GM18520 (cell line): ENCODE data around the gene SMIM13.
A peak's percentile ranks its signal among the peaks of the same experiment; 100 is the strongest.

ENCODE experiments used
- ATAC-seq: cut with Tn5 transposase; IDR thresholded peaks from one replicate; pipeline ENCODE4 v1.9.1; 2021; ENCODE audit not compliant: unreplicated experiment

Gene SMIM13

DNA sequence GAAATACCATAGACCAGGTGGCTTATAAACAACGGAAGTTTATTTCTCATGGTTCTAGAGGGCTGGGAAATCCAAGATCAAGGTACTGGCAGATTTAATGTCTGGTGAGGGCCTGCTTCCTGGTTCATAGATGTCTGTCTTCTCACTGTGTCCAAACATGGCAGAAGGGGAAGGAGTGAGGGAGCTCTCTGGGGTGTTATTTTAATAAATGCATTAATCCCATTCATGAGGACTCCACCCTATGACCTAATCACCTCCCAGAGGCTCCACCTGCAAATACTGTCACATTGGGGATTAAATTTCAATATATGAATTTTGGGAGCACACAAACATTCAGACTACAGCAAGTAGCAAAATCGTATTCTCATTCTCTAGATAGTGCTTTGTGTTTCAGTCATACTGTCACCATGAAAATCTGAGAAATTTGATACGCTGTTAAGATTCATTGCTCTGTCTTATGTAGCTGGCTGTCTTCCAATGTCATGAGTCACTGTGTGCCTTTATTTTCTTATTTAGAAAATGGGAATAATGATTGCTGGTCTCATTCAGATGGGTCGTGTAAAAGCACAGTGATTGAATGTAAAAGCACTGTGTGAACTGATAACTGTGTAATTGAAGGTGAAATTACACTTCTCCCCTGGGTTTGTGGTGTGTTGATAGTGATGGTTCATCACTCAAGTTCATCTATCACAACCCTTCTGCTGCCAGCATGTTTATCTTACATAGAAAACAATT lies 26.8 kb downstream of the SMIM13 start:
- ATAC-seq, result no peak

DNA sequence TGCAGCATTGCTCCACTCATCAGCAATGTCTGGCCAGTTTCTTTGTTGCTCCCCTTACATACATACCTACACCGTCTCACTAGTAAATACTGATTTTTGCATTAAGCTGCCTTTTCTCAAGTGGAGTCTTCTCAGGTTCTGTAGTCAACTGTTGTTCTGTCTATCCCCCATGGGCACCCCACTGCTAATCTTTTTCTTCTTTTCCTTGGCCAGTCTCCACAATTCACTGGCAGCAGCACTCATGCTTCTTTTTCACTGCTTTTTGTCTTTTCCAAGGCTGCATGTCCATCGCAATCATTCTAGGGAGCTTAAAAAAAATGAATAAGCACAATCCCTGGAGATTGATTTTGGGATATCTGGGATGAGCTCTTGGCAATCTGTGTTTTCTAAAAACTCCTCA lies 28.2 kb downstream of the SMIM13 start:
- no peak for ATAC-seq

- ATAC-seq, result no peak
Observed at GRCh38 chr6:11122380-11122779, 28.7 kb downstream of the SMIM13 start.

GRCh38 chr6:11123978-11124377 lies 30.3 kb downstream of the SMIM13 start:
- ATAC-seq, result no peak

DNA sequence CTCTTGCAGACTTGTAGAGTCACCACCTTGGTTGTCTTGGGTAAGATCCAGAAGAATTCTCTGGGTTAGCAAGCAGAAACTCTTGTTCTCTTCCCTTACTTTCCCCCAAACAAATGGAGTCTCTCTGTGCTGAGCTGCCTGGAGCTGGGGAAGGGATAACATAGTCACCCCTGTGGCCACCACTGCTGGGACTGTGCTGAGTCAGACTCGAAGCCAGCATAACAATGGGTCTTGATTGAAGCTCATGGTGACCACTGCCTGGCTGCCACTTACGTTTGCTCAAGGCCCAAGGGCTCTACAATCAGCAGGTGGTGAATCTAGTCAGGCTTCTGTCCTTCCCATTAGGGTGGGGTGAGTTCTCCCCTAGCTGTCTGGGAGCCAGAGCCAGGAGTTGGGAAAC lies 33.2 kb downstream of the SMIM13 start:
- no peak for ATAC-seq

DNA sequence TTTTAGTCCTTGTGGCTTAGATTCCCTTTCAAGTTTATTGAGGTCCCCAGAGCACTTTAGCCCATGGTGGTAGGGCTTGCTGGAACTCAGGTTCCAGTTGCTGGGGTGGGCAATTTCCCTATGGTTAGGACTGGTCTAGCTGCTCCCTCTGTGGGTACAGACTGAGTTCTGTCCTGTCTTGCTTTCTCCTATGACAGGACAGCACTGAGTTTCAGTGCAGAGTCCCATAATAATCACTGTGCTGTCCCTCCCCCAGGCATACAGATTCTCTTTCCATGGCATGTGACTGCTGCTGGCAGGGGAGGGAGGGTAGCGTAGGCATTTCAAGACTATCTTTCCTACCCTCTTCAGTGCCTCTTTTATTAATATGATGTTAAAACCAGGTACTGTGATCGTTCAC lies 35.0 kb downstream of the SMIM13 start:
- no peak for ATAC-seq

DNA sequence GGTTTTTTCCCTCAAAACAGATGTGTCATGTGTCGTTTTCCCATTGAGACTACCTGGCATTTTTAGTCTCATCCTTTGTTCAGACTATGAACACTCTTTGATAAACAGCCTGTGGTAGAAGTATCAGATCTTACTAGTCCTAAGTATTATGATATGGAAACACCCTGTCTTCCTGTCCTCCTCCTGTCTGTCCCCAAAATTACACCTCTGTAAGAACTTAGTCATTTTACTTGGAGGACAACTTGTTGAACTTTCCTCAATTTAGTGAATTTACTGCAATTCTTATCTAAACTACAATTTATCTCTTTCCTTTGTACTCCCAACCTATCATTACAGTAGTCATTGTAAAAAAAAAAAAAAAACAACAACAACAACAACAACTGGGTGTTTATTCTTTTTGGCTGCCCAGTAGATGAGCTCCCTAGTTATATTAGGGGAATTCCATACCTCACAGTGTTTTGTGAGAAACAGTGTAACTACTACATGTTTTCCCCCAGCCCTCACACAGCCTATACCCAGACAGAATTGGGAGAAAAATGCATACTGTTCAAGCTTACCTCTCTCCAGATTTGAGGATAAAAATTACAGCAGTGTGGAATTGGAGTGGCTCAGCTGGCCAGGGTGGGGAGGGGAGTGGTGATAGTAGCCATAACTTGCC lies 36.4 kb downstream of the SMIM13 start:
- ATAC-seq, result no peak

DNA sequence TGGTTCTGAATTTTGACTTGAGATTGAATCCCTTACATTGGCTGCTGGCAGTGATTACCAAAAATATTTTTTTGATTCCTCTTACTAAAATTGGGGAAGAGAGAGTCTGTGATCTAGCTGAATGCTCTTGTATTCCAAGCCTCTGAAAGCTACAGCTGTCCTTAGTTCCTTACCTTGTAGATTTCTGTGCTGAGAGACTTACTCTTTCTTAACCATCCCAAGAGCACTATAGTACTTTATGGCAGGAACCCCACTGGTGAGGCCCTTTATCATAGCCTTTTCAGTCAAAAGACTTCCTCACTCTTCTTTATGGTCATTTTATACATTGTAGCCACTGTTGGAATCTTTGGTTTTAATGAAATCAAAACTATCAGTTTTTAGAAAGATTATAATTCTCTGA lies 37.0 kb downstream of the SMIM13 start:
- no peak for ATAC-seq

DNA sequence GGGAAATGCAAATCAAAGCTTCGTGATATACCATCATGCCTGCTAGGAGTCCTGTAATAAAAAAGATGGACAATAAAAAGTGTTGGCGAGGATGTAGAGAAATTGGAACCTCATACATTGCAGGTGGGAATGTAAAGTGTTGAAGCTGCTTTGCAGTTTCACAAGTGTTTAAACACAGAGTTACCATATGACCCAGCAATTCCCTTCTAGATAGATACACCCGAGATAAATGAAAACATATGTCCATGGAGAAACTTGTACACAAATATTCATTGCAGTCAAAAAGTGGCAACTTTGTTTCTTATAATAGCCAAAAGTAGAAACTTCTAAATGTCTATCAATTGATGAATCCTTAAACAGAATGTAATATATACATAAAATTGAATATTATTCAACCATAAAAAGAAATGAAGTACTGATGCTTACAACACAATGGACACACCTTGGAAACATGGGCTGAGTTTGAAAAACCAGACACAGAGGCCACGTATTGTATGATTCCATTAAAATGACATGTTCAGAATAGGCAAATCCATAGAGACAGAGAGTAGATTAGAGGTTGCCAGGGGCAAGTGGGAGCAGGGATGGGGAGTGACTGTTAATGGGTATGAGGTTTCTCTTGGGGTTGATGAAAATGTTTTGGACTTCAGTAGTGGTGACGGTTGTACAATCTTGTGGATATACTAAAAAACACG lies 38.7 kb downstream of the SMIM13 start:
- no peak for ATAC-seq

DNA sequence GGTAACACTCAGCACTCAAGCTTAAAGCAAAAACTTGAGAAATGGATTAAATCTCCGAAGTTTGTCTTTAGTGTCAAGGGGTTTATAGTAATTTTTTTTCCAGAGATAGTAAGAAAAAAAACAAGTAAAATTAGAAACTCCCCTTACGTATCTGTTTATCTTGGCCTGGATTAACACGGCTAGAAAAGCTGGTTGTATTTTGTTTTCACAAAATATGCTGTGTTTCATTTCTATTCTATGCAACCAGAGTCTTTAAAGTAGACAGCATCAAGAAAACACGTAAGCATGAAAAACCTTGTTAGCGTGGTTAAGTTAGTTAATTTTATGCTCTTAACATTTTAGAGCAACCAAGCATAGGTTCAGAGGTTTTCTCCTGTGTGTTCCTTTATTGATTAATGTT lies 39.6 kb downstream of the SMIM13 start:
- no peak for ATAC-seq

DNA sequence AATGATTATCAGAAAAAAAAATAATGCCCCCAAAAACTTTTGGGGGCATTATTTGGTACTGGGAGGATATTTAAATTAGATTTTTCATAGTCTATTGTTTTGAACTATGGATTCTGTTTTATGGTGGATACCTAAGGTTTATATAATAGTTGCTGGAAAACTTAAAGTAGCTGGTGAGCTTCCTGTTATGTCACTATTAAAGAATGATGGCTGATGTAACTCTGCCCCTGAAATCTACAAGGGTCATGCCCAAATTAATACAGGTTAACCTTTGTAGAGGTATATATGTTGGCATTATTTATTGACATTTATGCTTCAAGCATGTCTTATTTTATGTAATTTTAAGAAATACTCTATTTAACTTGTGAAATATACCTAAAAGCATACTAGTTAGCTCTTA lies 43.2 kb downstream of the SMIM13 start:
- no peak for ATAC-seq

- ATAC-seq, result no peak
Observed at GRCh38 chr6:11139051-11139960, 45.7 kb downstream of the SMIM13 start.

DNA sequence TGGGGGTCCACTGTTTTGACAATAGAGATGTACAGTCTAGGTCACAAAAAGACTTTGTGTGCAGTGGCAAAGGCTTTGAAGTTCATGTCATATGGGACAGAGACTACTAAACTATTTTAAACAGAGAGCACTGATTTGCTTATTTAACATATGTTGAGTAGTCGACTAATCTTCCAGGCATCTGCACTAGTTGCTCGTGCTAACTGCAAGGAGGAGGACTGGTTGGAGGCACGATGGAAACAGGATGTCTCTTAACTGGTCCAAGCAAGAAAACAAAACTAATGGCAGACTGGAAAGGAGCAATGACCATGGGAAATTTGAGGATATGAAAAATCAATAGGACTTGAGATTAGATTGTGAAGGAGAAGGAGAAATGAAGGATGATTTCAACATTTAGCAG lies 46.4 kb downstream of the SMIM13 start:
- no peak for ATAC-seq

DNA sequence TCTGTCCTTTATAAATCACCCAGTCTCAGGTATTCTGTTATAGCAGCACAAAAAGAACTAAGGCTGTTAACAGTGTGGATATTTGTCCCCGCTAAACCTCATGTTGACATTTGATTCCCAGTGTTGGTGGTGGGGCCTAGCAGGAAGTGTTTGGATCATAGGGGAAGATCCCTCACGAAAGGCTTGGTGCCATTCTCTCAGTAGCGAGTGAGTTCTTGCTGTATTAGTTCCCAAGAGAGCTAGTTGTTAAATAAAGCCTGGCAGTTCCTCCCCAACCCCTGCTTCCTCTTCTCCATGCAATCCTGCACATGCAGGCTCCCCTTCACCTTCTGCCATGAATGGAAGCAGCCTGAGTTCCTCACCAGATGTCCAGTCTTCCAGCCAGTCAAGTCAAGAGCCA lies 47.7 kb downstream of the SMIM13 start:
- no peak for ATAC-seq

DNA sequence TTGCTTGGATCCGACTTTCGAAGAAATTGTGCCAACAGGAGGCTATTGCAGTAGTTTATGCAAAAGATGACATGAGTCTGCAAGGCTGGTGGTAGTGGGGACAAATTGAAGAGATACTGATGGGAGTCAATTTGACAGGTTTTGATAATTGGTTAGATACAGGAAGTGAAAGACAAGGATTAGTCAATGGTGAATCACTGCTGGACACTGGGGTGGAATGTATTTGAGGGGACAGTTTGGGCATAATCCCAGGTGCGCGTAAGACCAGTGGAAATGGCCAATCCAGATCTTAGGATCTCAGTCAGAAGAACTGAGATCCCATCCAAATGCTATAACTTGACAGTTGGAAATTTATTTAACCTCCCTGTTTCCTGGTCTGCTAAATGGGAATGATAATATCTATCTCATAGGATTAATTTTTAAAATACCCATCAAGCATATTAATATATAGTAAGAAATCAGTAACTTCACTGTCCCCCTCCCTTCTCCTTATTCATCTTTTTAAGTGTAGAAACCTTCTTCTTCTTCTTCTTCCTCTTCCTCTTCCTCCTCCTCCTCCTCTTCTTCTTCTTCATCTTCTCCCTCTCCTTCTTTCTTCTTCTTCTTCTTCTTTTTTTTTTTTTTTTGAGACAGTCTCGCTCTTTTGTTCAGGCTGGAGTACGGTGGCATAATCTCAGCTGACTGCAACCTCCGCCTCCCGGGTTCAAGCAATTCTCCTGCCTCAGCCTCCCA lies 48.8 kb downstream of the SMIM13 start:
- no peak for ATAC-seq

DNA sequence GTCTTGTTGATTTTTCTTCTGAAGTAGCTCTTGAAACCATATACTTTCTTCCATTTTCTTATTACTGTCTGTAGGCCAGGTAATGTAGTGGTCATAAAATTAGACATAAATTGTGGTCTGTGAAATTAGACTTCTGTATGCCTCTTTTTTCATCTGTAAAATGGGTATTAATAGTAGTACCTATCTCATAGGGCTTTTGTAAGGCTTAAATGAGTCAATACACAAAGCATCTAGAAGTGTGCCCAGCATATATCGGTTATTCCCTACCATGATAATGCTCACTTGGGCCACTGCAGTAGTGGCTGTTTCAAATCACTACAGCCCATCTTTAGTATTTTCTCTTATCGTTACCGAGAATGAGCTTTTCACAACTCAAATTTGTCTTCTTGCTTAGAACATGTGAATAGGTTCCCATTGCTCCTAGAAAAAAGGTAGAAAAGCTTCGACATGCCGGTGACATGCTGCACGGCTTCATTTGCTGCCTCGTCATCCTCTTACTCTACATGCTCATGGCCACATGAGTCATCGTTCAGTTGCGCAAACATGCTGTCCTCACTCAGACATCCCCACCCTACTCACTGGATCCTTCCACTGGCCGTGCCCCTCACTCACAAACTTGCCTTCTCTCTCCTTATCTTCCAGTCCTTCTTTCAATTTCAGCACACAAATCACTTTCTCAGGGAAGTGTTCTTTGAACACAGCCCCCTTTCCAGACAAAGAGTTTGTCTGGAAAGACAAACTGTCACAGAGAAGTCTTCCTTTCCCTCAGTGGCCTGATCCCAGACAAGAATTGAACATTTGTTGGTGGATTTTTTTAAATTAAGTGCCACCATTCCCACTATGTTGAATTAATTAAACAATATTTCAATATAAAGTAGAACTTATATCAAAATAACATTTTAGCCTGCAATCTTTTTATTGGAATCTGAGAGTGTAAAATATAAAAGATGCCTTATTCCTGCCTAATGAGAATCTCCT lies 50.0 kb downstream of the SMIM13 start:
- no peak for ATAC-seq

- peak; percentile 71 for ATAC-seq
Observed at GRCh38 chr6:11144393-11144851, 50.8 kb downstream of the SMIM13 start.

DNA sequence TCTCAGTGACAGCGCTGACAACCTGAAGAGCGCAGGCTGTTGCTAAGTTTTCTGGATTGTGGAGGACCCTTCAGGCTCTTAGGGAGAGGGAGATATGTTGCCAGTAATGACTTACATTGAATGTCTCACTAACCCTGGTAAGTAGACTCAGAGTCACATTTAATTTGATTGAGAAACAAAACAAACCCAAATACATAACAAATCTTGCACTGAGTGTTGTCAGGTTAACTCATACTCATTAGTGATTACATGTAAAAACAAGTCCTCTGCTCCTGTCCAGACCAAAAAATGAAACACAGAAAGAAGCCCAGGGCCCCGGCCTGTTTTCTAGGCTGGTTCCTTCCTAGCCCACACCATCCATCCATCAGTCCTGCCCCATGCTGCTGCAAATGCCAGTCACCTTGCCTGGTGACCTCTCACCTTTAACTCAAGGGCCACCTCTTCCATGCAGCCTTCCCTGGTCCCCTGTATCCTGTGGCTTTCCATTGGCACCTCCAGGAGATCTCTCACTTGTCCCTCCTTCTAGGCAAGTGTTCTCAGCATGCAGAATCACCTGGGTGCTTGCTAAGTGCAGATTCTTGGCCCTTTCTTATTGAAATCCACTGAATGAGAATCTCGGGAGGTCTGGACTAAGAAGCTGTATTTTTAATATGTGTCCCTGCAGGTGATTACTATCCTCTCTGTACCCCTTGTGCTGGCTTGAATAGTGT lies 52.6 kb downstream of the SMIM13 start:
- no peak for ATAC-seq

DNA sequence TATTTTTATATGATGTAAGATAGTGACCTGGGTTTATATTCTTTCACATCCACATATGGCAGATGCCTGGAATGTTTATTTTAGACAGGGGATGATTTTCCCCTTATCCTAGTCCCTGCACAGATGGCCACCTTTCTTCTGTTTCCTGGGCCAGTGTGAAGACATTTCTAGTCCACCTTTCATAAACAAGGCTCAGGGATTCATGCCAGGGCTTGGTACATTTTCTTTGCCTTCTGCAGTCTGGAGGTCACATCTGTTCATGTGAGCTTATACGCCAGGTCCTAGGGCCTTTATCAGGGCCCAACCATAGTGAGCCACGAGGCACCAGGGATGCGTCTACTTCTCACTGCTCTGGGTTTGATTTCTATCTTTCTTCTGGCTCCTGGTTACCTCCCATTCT lies 55.9 kb downstream of the SMIM13 start:
- ATAC-seq, result no peak
